Nephron progenitor cell (in vitro differentiated cells): Measurements from ENCODE around the gene CYP4F12.
"Not testable (repeated sequence)": the region's sequence is repeated elsewhere in the genome, so short reads cannot be mapped to it uniquely, and the experiment has no call there.

Source experiments
- DNase-seq: peaks from one replicate; pipeline ENCODE4 v3.0.0; 2021
- H3K27ac Mint-ChIP-seq: 2 replicates; pipeline ENCODE4 v1.8.0; 2021; ENCODE audit warnings: mild to moderate bottlenecking, moderate library complexity, mixed read lengths
- H3K27me3 Mint-ChIP-seq: 2 replicates; pipeline ENCODE4 v1.8.0; 2021; ENCODE audit warnings: mild to moderate bottlenecking, low read depth, mixed read lengths; ENCODE audit not compliant: poor library complexity
- H3K36me3 Mint-ChIP-seq: 2 replicates; pipeline ENCODE4 v1.8.0; 2021; ENCODE audit warnings: low read depth, mixed read lengths
- H3K4me1 Mint-ChIP-seq: 2 replicates; pipeline ENCODE4 v1.8.0; 2021; ENCODE audit warnings: mixed read lengths
- H3K4me3 Mint-ChIP-seq: 2 replicates; pipeline ENCODE4 v1.8.0; 2021; ENCODE audit warnings: mild to moderate bottlenecking, moderate library complexity, mixed read lengths
- H3K9me3 Mint-ChIP-seq: 2 replicates; pipeline ENCODE4 v1.8.0; 2021; ENCODE audit warnings: mild to moderate bottlenecking, moderate library complexity, mixed read lengths
- CTCF ChIP-seq: fragments of 200-600 bp; sonication (generic); IDR thresholded peaks from 2 replicates; pipeline ENCODE4 v1.5.0; 2021; ENCODE audit warnings: antibody characterized with exemption

Gene CYP4F12

GRCh38 chr19:15644066-15644741 is 28.7 kb upstream of the CYP4F12 start:
- no peaks in the 10 kb centered on the region for H3K4me1 Mint-ChIP-seq
- no peak overlapping the region for H3K4me3 Mint-ChIP-seq

GRCh38 chr19:15644816-15645215 is 28.1 kb upstream of the CYP4F12 start:
- no peak for TF ChIP-seq CTCF
- Mint-ChIP-seq H3K4me3 (no peak overlapping the region), H3K4me1 (no peaks in the 10 kb centered on the region), H3K27ac (no peak overlapping the region), H3K9me3 (peaks cover 91% of the 10 kb centered on the region), H3K27me3 (no peaks in the 10 kb centered on the region), H3K36me3 (no peaks in the 10 kb centered on the region)
- DNase-seq: no peak

More at GRCh38 chr19:15644066-15644741, 28.7 kb upstream of the CYP4F12 start:
- no peak for DNase-seq
- H3K27me3 Mint-ChIP-seq: no peaks in the 10 kb centered on the region
- no peak for TF ChIP-seq CTCF
- H3K9me3 Mint-ChIP-seq: peaks cover 91% of the 10 kb centered on the region
- no peak overlapping the region for H3K27ac Mint-ChIP-seq
- no peaks in the 10 kb centered on the region for H3K36me3 Mint-ChIP-seq

- Mint-ChIP-seq H3K9me3 (peaks cover 96% of the 10 kb centered on the region), H3K36me3 (no peaks in the 10 kb centered on the region), H3K27ac (no peak overlapping the region), H3K4me3 (no peak overlapping the region), H3K4me1 (no peaks in the 10 kb centered on the region), H3K27me3 (no peaks in the 10 kb centered on the region)
- no peak for DNase-seq
- TF ChIP-seq CTCF: no peak
Measured at GRCh38 chr19:15649526-15649925, 23.4 kb upstream of the CYP4F12 start.

GRCh38 chr19:15650123-15650522 is 22.8 kb upstream of the CYP4F12 start:
- H3K9me3 Mint-ChIP-seq: peaks cover 96% of the 10 kb centered on the region
- H3K27ac Mint-ChIP-seq, H3K4me1 Mint-ChIP-seq, H3K4me3 Mint-ChIP-seq, DNase-seq, H3K36me3 Mint-ChIP-seq, H3K27me3 Mint-ChIP-seq: not testable (repeated sequence)

GRCh38 chr19:15651791-15652190 is 21.1 kb upstream of the CYP4F12 start:
- no peaks in the 10 kb centered on the region for H3K27me3 Mint-ChIP-seq
- H3K4me1 Mint-ChIP-seq: no peaks in the 10 kb centered on the region
- no peaks in the 10 kb centered on the region for H3K36me3 Mint-ChIP-seq
- peaks cover 91% of the 10 kb centered on the region for H3K9me3 Mint-ChIP-seq
- no peak for DNase-seq
- no peak overlapping the region for H3K4me3 Mint-ChIP-seq
- no peak overlapping the region for H3K27ac Mint-ChIP-seq
- no peak for TF ChIP-seq CTCF

GRCh38 chr19:15652559-15653278 is 20.2 kb upstream of the CYP4F12 start:
- H3K27me3 Mint-ChIP-seq: no peaks in the 10 kb centered on the region
- H3K9me3 Mint-ChIP-seq: peaks cover 87% of the 10 kb centered on the region
- H3K4me1 Mint-ChIP-seq: no peaks in the 10 kb centered on the region
- H3K27ac Mint-ChIP-seq: no peak overlapping the region
- DNase-seq: no peak
- no peaks in the 10 kb centered on the region for H3K36me3 Mint-ChIP-seq
- no peak overlapping the region for H3K4me3 Mint-ChIP-seq
- TF ChIP-seq CTCF: no peak
